Activated gamma-delta T cell treated with anti-CD3 and anti-CD28 coated beads, Interleukin-2, amount 50 U/mL, for 16 hours (primary cell): ENCODE results near the gene OPTN.
"Not testable (repeated sequence)": the region's sequence is repeated elsewhere in the genome, so short reads cannot be mapped to it uniquely, and the experiment has no call there.

ENCODE experiments used
- DNase-seq: peaks from one replicate; pipeline ENCODE4 v3.0.0-alpha.2; 2020; ENCODE audit warnings: low read depth

OPTN gene

DNA sequence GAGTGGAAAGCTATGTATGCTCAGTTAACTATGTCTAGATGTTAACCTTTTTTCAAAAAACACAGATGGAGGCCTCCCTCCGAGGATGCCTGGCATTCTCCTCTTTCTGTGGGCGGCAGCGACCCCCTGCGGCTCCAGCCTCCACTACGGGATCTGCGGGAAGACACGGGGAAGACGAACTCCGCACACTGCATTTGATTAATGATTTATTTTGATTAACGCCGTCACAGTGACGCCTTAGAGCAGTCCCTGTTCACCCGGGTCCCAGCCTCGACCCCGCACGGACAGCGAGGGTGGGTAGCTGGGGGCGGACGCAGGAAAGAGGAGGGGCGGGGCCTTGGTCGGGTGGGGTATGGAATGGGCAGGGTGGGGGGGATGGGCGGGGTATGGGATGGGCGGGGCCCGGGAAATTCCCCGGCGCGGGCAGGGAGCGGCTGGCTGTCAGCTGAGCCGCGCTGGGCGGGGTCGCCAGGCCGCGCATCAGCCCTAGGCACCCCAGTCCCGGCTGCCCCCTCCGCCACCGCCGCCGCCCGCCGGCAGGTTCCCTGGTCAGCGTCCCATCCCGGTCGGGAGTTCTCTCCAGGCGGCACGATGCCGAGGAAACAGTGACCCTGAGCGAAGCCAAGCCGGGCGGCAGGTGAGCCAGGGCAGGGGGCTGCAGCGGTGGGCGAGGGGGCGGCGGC lies at the start of gene OPTN:
Gene OPTN, plus strand, starts transcription at position 498 of the 683 bp plus-strand sequence. CDS start 8,960 bp downstream, outside the sequence.
- peak; percentile 59 for DNase-seq

DNA sequence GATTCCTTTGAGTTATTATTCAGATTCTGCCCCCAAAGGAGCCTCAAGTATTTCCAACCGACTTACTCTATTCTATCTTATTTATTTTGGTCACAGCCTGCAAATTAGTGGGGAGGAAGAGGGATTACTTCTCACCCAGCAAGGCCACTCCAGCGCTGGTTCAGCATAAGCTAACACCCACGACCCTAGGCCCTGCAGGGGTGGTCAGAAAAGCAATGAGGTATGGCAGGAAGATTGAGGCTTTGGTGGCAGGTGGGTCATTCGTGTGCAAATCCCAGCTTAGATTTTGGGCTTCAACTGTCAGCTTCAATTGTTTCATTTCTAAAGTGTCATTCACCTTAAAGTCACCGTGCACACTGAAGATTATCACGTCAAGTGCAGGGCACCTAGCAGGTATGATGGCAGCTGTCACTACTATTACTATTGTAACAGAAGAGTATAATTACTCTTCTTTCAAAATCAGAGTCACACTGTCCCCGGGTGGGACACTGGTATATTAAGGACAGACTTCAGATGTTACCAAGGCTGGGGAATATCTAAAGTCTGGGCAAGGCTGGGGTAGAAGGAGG lies 48.8 kb upstream of the OPTN start:
- no peak for DNase-seq

DNA sequence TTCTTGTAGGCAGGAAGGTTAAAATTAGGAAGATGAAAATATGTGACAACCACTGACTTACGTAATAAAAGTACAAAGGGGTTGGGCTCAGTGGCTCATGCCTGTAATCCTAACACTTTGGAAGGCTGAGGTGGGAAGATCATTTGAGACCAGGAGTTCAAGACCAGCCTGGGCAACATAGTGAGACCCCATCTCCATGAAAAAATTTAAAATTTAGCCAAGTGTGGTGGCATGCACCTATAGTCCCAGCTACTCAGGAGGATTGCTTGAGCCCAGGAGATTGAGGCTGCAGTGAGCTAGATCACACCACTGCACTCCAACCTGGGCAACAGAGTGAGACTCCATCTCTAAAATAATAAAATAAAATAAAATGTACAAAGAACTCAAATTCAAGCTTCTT lies 46.8 kb upstream of the OPTN start:
- not testable (repeated sequence) for DNase-seq

DNA sequence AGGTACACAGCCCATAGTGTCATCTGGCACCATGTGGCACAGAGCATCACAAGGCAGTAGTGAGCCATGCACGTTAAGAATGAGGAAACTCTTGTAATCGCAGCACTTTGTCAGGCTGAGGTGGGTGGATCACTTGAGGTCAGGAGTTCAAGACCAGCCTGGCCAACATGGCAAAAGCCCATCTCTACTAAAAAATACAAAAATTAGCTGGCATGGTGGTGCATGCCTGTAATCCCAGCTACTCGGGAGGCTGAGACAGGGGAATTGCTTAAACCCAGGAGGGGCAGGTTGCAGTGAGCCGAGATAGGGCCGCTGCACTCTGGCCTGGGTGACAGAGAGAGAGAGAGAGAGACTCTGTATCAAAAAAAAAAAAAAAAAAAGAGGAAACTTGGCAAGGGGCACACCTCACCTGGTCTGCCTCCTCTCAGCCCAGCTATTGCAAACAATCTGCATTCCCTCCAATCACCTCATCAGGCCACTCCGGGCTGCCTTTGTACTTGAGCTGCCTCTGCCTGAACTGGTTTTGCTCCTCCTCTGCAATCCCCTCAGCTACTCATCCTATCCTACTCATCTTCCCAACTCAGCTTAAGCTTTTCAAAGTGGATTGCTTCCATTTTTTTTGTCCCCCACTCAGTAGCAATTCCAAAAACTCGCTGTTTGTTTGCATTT lies 46.0 kb upstream of the OPTN start:
- DNase-seq = no peak

DNA sequence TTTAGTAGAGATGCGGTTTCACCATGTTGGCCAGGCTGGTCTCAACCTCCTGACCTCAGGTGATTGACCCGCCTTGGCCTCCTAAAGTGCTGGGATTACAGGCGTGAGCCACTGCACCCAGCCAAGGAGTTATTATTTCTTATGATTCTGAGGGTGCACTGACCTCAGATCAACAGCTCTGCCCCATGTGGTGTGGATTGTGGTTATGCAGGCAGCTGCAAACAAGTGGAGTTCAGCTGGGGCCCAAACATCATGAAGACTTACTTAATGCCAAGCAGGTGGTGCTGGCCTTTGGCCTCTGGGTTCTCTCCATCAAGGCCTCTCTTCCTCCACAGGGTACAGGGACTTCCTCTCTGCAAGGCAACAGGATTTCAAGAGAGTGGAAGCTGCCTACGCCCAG lies 45.1 kb upstream of the OPTN start:
- DNase-seq = no peak

DNA sequence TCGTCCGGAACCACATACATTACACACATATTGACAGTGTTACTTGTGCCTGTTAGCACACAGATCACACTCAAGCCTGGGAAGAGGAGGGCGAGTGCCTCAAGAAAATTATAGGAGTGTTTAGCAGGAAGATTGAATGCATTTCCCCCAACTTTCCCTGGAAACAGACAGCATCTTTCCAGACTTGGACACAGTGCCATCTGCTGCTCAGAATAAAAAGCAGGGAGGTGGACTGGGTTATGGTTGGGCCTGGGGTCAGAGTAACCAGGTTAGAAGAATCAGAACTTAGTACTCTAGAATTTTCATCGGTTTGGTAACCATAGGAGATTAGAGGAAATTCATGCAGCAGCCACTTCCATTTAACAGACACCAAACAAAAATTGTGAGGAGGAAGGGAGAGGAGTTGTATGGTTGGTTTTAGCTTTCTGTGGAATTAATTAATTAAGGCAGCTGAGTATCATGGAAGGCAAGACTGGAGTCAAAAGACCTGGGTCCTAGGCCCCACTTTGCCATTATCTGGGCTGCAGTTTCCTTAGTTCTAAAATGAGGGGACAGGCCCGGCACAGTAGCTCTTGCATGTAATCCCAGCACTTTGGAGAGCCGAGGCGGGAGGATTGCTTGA lies 43.4 kb upstream of the OPTN start:
- no peak for DNase-seq

DNA sequence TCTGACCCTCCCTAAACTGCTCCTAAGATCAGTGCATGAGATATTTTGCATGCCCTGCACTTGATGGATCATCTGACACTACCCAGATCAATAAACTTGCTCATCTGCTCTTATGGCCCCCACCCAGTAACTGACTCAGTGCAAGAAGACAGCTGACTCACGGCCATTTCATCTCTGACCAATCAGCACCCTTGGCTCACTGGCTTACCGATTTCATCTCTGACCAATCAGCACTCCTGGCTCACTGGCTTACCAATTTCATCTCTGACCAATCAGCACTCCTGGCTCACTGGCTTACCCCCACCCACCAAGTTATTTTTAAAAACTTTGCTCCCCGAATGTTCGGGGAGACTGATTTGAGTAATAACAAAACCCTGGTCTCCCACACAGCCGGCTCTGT lies 37.2 kb upstream of the OPTN start:
- no peak for DNase-seq

DNA sequence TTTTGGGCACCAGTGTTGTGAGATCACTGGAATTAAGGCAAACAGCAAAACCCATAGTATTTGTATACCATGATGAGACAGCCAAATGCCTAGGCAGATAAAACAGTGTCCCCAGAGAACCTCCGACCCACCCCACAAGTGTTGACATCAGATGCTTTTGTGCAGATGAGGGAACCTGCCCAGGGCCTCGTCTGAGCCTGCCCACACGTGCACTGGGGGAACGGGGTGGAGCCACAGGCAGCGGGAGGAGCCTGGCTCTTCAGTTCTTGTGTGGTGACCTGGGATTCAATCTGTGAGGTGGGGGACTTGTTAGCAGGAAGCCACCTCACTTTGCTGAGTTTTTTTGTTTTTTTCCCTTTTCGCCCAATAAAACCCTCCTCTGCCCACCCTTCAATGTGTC lies 33.4 kb upstream of the OPTN start:
- DNase-seq = no peak

DNA sequence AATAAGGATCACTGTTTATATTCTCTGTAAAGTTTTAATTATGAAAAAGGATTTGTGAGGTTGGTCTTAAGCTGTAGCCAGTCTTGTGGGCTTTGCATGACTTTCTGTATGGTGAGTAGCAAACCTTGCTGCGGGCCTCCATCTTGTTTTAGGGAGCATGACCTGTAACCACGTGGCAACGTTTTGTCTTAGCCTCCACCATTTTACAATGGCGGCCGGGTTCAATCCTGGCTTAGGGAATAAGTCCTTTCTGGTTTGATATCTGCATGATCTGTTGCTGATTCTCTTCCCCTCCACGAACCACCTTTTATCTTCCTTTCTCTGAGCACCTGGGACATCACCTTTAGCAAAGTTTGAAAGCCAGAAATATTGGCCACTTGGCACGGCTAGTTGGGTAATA lies 32.5 kb upstream of the OPTN start:
- DNase-seq = no peak

DNA sequence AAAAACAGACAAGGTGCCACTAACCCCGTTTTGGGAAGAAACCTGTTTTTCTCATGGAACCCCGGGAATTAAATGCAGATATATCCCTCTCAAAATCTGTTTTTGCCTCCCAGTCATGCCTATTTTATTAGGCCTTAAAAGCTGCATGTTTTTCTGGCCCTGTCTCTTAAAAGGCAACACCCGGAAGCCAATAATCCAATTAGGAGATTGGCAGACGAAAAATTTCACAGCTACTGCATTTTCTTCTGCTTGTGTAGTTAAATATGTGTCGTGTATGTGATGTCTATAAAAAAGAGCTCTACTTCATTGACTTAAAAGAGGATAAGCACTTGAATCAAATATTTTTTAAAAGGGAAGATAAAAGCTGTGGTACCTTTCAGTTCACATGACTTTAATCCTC lies 31.9 kb upstream of the OPTN start:
- DNase-seq = no peak

DNA sequence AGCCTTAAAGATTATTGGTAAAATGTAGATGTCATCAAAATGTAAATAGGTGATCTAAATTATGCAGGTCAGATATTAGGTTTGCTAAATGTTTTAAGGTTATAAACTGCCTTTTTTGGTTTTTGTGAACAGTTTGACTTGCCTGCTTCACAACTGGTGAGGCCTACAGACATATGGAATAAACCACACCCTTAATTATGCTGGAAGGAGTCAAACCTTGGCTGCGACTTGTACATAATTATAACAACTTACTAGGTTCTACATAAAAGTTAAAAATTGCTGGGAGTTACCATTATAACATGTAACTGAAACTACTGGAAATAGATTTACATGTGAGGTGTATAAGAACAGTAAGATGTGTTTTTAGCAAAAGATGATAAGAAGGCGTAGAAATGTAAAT lies 31.5 kb upstream of the OPTN start:
- DNase-seq = no peak

DNA sequence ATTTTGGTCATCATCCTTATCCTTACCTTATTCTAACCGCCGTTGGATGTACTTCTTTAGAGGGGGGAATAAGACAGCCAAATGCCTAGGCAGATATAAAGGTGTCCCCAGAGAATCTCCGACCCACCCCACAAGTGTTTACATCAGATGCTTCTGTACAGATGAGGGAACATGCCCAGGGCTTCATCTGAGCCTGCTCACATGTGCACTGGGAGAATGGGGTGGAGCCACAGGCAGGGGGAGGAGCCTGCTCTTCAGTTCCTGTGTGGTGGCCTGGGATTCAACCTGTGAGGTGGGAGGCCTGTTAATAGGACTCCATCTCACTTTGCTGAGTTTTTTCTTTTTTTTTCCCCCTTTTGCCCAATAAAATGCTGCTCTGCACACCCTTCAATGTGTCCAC lies 27.6 kb upstream of the OPTN start:
- DNase-seq = no peak

DNA sequence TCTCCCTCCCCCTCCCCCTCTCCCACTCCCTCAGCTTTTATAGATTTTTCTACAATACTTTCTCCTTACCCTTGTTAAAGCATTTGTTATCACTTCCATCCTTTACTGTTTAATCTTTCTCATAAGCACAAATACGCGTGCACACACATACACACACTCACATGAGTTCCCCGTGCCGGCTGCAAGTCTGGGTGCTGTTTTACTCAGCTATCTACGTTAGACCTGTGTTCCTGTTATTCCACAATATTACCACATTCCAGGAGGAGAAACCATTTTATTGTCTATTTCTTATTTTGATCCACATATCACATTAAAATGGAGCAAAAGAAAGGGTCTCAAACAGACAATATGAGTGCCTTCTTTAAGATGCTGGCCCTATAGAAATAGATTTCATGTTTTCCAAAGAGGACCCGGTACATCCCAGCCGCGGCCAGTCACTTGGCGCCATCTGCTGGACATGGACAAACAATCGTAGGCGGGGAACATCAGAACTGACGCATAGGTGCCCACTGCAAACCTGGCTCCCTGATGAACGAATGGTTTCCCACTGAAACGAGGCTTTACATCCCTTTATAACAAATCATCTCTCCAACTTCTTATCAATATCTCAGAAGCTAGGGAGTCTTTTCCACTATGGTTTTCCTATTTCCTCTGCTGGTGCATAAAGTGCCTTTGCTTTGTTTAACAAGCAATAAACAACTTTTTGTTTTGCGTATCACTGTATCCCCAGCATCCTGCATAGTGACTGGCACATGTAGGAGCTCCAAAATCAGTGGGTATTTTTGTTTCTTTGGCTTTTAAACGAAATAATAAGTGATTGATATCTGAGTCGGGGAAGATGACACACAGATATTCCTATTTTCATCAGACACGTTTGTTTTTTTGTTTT lies 25.2 kb upstream of the OPTN start:
- no peak for DNase-seq

DNA sequence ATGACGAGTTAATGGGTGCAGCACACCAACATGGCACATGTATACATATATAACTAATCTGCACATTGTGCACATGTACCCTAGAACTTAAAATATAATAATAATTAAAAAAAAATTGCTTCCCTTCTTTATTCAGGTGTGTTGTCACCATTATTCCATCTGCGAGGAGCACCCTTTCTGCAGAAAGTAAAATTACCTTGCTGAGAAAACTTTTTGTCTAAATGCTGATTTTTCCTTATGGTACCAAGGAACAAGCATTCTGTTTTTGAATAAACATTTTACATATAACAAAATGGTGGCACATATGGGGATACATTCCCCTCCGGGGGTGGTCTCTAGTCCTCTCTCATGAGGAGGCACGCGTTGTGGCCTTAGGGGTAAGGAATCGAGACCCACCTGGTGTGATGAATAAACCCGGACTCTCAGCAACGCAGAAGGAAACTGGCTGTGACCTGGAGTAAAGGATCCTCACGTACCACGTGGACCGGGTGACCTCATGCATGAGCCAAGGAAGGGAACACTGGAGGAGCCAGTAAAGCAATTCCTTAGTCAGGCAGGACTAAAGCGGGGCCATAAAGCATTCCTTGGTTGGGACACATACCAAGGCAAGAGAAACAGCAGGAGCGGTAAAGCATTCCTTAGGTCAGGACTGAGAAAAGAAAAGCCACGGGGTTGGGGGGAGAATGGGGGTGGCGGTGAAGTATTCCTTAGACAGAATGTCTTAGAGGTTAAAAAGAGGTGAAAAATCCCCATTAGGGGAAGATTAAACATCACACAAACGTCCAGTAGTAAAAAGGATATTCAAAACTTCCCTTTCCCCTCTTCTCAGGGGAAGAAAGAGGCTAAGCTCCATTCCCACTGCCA lies 20.8 kb upstream of the OPTN start:
- no peak for DNase-seq

DNA sequence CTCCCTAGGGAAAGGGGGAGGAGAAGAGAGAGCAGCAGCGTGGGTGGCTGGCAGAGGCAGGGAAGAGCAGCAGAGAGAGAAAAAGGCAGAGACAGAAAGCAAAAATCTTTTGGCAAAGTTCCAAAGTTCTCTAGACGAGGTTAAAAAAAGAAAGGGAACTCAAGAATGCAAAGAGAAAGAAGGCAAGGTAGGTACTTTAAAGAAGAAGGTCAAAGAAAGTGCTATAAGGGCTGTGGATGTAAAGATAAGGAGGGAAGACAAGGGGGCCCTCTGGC lies 20.2 kb upstream of the OPTN start:
- no peak for DNase-seq

DNA sequence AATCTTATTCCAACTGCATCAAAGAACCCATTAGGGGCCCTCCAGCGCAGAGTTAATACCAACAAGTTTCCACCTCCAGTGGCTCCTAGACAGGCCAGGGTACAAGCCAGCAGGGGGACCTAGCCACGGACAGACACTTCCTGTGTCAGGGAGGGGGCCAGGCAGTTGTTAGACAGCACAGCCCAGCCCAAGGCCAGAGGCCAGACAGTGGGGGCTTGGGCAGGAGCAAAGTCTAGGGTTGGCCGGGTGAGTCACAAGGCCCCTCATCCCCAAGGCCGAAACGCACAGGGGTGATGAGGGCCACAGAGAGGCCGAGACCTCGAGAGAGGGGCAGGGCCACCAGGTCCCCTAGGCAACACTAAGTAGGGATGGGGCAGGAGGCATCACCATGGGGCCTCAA lies 19.3 kb upstream of the OPTN start:
- DNase-seq = no peak

DNA sequence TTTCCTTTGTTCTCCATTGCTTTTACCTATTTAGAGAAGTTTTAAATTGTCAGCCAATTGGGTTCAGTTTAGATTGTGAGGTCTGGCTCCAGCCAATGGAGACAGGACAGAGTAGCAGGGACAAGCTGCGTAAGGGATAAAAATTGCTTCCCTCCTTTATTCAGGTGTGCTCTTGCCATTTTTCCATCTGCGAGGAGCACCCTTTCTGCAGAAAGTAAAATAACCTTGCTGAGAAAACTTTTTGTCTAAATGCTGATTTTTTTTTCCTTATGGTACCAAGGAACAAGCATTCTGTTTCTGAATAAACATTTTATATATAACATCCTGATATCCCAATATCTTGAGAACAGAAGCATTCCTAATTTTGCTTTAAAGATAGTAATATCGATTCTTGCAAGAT lies 16.3 kb upstream of the OPTN start:
- DNase-seq = not testable (repeated sequence)

DNA sequence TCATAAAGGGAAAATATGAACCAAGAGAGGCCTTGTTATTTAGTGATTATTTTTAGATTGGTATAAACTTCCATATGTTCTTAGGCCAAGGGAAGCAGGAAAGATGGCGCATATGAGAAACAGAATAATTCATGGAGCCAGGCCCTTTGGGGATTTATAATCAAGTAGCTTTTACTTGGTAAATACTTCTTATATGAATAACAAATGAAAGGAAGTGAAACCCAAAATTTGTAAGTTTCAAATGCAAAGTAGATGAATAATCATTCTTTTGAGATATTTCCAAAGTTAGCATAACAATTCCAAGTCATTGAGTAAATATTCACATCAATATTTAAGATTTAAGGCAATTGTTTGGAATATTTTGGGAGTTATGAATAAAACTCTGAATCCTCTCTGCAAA lies 13.9 kb upstream of the OPTN start:
- no peak for DNase-seq

DNA sequence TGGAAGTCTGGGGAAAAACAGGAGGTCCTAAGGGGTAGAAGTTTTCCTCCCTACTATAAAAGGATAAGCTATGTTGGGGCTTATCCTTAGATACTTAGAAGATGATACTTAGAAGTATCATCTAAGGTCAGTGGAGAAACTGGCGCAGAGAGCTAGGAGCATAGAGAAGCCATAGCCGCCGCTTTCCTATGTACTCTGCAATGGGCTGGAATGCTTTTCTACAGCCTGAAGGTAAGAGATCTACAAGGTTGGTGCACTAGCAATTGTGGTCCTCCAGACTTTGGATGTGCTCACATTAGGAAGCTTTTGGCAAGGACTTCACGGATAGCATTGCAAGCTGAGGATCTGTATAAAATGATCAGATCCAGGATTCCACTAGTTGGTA lies 12.4 kb upstream of the OPTN start:
- no peak for DNase-seq

DNA sequence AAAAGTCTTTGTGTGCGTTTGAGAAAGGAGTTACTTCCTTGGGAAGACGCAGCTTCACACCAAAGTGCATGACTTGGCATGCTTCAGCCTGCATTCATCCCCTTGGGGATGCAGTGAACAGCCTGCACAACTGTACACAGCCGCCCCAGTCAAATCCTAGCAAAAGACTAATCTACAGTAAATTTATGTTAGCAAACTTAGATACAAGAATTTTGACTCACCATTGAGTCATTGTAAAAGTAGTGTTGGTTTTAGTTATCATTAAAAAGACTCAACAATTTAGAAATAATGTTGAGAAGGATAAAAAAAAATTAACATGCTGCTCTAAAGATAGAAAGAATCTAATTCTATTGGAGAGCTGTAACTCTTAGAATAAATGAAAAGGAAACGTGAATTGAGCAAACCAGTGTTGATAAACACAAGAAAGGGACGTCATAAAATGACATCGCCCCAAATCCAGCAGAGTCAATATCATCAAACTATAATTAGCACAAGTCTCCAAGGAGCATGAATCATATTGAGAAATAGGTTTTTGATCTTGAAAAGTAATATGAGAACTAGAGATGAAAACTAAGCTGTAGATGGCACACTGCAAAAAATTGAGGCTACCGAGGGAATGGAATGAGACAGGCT lies 11.9 kb upstream of the OPTN start:
- DNase-seq = no peak

DNA sequence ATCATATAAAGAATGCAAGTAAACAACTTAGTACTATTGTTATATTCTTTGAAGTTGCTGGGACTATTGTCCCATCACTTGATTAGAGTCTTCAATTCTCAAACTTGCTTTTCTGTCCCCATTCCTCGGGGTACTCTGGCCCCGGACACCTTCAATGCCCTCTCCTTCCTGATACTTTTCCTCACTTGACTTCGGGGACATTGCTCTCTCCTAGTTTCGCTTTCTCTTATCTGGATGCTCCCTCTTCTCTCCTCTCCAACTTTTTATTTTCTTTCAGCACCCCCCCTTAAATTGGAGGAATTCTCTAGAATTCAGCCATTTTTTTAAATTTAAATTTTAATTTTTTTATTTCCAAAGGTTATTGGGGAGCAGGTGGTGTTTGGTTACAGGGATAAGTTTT lies 10.6 kb upstream of the OPTN start:
- DNase-seq = no peak
